ENCODE measurements around the gene ADAM22.

Gene ADAM22

GRCh38 chr7:88002617-88003016 is 68.6 kb downstream of the ADAM22 start:
- Histone ChIP-seq H3K4me1 (ENCODE audit: control insufficient read depth in 1 of 2, insufficient read depth in 1 of 2, low read depth in 1 of 2, low read length in 1 of 2) (no peaks in the 10 kb centered on the region), H3K4me3 (ENCODE audit: low read depth in 1 of 2, low read length in 1 of 2) (no peak overlapping the region), H3K27me3 (no peaks in the 10 kb centered on the region), H3K36me3 (no peaks in the 10 kb centered on the region), H3K9me3 (no peaks in the 10 kb centered on the region), H3K27ac (no peak overlapping the region)
- TF ChIP-seq CTCF (IDR thresholded peaks at IDR 0.05) = no peak

GRCh38 chr7:88003581-88003980 is 69.5 kb downstream of the ADAM22 start:
- H3K27me3 ChIP-seq = no peaks in the 10 kb centered on the region
- H3K36me3 ChIP-seq = no peaks in the 10 kb centered on the region
- no peak overlapping the region for H3K27ac ChIP-seq

GRCh38 chr7:88005191-88005590 is 71.1 kb downstream of the ADAM22 start:
- no peaks in the 10 kb centered on the region for H3K27me3 ChIP-seq
- H3K9me3 ChIP-seq = no peaks in the 10 kb centered on the region
- no peak for TF ChIP-seq CTCF (IDR thresholded peaks at IDR 0.05)
- H3K4me3 ChIP-seq (ENCODE audit: low read depth in 1 of 2, low read length in 1 of 2) = no peak overlapping the region
- H3K27ac ChIP-seq = no peak overlapping the region
- H3K36me3 ChIP-seq = no peaks in the 10 kb centered on the region
- no peaks in the 10 kb centered on the region for H3K4me1 ChIP-seq (ENCODE audit: control insufficient read depth in 1 of 2, insufficient read depth in 1 of 2, low read depth in 1 of 2, low read length in 1 of 2)

More at GRCh38 chr7:88003581-88003980, 69.5 kb downstream of the ADAM22 start:
- Histone ChIP-seq H3K4me1 (ENCODE audit: control insufficient read depth in 1 of 2, insufficient read depth in 1 of 2, low read depth in 1 of 2, low read length in 1 of 2) (no peaks in the 10 kb centered on the region), H3K9me3 (no peaks in the 10 kb centered on the region), H3K4me3 (ENCODE audit: low read depth in 1 of 2, low read length in 1 of 2) (no peak overlapping the region)
- no peak for TF ChIP-seq CTCF (IDR thresholded peaks at IDR 0.05)

- no peaks in the 10 kb centered on the region for H3K4me1 ChIP-seq (ENCODE audit: control insufficient read depth in 1 of 2, insufficient read depth in 1 of 2, low read depth in 1 of 2, low read length in 1 of 2)
- H3K36me3 ChIP-seq = no peaks in the 10 kb centered on the region
- H3K4me3 ChIP-seq (ENCODE audit: low read depth in 1 of 2, low read length in 1 of 2) = no peak overlapping the region
- no peaks in the 10 kb centered on the region for H3K9me3 ChIP-seq
- H3K27me3 ChIP-seq = no peaks in the 10 kb centered on the region
- H3K27ac ChIP-seq = no peak overlapping the region
- no peak for TF ChIP-seq CTCF (IDR thresholded peaks at IDR 0.05)
Observed at GRCh38 chr7:88009651-88010050, 75.6 kb downstream of the ADAM22 start.

- Histone ChIP-seq H3K27ac (no peak overlapping the region), H3K4me1 (ENCODE audit: control insufficient read depth in 1 of 2, insufficient read depth in 1 of 2, low read depth in 1 of 2, low read length in 1 of 2) (no peaks in the 10 kb centered on the region), H3K27me3 (no peaks in the 10 kb centered on the region), H3K36me3 (no peaks in the 10 kb centered on the region), H3K9me3 (no peaks in the 10 kb centered on the region), H3K4me3 (ENCODE audit: low read depth in 1 of 2, low read length in 1 of 2) (no peak overlapping the region)
- no peak for TF ChIP-seq CTCF (IDR thresholded peaks at IDR 0.05)
Observed at GRCh38 chr7:88012086-88012485, 78.0 kb downstream of the ADAM22 start.

GRCh38 chr7:88013981-88014380 is 79.9 kb downstream of the ADAM22 start:
- TF ChIP-seq CTCF (IDR thresholded peaks at IDR 0.05) = no peak
- no peak overlapping the region for H3K27ac ChIP-seq
- H3K36me3 ChIP-seq = no peaks in the 10 kb centered on the region
- no peaks in the 10 kb centered on the region for H3K4me1 ChIP-seq (ENCODE audit: control insufficient read depth in 1 of 2, insufficient read depth in 1 of 2, low read depth in 1 of 2, low read length in 1 of 2)
- no peaks in the 10 kb centered on the region for H3K9me3 ChIP-seq
- H3K4me3 ChIP-seq (ENCODE audit: low read depth in 1 of 2, low read length in 1 of 2) = no peak overlapping the region
- H3K27me3 ChIP-seq = no peaks in the 10 kb centered on the region

Measured in neutrophil (primary cell).